Measurements from ENCODE around the gene MEP1A.

Gene MEP1A

DNA sequence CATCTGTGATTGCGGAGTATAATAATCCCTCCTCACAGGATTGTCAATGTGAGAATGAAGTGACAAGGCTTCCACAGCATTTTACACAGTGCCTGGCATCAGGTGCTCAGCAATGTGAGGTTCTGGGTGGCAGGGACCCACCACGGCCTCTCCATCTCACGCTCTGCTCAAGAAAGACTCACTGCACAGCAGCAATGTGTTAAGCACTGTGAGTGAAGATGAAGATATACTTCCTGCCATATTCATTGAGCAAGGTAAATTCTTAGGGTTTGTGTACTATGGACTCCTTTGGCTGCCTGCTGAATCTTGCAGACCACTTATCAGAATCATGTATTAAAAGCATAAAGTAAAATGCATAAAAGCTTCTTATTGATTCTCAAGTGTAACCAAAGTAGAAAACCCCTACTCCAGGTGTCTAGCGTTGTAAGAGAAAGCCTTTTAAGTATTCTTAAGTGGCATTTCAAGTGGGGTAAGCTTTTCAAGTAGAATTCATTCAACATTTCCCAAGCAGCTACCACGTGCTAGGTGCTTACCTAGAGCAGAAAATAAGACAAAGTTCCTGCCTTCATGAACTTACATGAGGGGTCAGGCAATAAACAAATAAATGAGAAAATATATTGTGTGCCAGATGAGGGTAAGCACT, 17.0 kb upstream of the MEP1A start:
- H3K4me3 ChIP-seq (replicated peaks; ENCODE audit: low read depth, low read length) = no peak overlapping the region
- TF ChIP-seq, protein P1, sequence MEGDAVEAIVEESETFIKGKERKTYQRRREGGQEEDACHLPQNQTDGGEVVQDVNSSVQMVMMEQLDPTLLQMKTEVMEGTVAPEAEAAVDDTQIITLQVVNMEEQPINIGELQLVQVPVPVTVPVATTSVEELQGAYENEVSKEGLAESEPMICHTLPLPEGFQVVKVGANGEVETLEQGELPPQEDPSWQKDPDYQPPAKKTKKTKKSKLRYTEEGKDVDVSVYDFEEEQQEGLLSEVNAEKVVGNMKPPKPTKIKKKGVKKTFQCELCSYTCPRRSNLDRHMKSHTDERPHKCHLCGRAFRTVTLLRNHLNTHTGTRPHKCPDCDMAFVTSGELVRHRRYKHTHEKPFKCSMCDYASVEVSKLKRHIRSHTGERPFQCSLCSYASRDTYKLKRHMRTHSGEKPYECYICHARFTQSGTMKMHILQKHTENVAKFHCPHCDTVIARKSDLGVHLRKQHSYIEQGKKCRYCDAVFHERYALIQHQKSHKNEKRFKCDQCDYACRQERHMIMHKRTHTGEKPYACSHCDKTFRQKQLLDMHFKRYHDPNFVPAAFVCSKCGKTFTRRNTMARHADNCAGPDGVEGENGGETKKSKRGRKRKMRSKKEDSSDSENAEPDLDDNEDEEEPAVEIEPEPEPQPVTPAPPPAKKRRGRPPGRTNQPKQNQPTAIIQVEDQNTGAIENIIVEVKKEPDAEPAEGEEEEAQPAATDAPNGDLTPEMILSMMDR (IDR thresholded peaks at IDR 0.05; ENCODE audit: low read depth, low read length, missing control alignments) = no peak
- no peak for DNase-seq (ENCODE audit: extremely low read depth, low read depth)

DNA sequence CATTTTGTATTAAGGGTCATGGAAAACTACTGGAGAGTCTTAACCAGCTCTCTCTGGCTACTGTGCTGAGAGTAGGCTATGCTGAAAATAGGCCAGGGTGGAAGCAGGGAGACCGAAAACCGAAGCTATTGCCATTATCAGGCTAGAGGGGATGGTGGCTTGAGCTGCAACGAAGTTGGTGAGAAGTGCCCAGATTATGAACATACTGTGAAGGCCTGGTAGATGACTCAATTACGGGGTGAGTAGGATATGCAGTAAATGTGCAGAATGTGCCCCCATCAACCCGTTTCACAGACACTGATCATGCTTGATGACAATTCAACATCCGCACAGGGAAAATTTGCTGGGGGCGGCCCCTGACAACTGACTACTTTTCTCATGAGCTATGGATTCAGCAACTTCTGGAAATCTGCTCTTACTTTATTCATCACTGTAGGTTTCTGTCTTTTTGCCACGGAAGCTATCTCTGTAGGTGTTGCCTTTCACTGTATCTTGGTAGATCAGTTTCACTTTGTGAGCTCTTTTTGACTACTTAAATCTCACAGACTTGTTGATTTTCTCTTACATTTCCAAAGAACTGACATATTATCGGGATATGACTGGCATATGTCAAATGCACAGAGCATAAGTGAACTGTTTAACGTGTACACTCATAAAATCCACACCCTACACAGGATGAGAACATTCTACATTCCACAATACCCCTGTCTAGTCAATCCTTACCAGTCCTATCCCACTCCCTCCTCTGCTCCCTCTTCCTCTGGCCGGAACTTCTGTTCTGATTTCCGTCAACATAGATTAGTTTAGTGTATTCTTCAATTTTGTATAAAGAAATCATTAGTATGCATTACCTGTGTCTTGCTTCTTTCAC, 15.5 kb upstream of the MEP1A start:
- no peak for DNase-seq (ENCODE audit: extremely low read depth, low read depth)
- TF ChIP-seq, protein P1 (IDR thresholded peaks at IDR 0.05; ENCODE audit: low read depth, low read length, missing control alignments) = no peak
- no peak overlapping the region for H3K4me3 ChIP-seq (replicated peaks; ENCODE audit: low read depth, low read length)

DNA sequence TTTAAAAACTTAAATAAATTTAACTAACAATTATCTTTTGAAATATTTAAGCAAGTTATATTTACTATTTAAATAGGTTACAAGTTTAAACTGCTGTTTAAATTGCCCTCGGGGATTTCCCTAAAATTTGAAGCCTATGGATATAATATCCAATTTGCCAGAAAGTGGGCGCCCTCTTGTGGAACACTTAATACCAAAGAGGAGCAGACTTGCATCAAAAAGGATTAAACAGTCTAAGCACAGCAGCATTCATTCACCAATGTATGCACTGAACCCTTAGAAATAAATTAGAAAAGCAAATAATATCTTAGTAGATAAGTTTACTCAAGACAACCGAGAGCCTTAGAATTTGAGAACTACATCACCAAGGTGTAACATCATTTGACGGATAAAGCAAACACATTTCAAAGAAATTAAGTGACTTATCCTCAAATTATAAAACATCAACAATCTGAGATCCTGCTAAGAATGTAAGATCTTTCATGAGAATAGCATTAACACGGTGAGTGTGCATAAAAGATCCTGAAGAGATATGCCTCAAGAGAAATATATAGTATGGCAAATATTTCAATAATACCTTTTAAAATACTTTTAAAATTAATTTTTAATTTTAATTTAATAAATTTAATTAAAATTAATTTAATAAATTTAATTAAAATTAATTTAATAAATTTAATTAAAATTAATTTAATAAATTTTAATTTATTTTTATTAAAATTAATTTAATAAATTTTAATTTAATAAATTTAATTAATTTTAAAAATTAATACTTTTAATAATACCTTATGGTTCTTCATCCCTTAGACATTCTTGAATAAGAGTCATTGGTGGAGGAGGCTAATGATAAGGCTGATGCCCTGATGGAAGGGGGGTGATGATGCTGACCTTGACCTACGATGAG, 11.5 kb upstream of the MEP1A start:
- peak; percentile 29 for DNase-seq (ENCODE audit: extremely low read depth, low read depth)
- TF ChIP-seq, protein P1 (IDR thresholded peaks at IDR 0.05; ENCODE audit: low read depth, low read length, missing control alignments) = peak; percentile 67
- no peak overlapping the region for H3K4me3 ChIP-seq (replicated peaks; ENCODE audit: low read depth, low read length)

DNA sequence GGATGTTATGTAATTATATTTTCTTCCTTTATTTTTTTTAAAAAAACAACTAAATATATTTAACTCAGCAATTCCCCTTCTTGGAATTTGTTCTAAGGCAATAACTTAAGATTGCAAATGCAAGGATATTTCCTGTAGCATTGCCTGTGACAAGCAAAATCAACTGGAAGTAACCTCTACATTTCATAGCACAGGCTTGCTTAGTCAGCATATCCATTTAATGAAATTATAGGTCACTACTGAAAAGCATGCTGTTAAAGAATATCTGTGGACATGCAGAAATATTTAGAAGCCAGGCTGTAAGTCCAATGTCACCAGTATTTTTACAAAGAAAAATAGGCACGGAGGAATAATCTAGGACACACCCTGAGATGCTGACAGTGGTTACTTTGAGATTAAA, 8.7 kb upstream of the MEP1A start:
- DNase-seq (ENCODE audit: extremely low read depth, low read depth) = no peak
- no peak overlapping the region for H3K4me3 ChIP-seq (replicated peaks; ENCODE audit: low read depth, low read length)
- TF ChIP-seq, protein P1 (IDR thresholded peaks at IDR 0.05; ENCODE audit: low read depth, low read length, missing control alignments) = no peak

DNA sequence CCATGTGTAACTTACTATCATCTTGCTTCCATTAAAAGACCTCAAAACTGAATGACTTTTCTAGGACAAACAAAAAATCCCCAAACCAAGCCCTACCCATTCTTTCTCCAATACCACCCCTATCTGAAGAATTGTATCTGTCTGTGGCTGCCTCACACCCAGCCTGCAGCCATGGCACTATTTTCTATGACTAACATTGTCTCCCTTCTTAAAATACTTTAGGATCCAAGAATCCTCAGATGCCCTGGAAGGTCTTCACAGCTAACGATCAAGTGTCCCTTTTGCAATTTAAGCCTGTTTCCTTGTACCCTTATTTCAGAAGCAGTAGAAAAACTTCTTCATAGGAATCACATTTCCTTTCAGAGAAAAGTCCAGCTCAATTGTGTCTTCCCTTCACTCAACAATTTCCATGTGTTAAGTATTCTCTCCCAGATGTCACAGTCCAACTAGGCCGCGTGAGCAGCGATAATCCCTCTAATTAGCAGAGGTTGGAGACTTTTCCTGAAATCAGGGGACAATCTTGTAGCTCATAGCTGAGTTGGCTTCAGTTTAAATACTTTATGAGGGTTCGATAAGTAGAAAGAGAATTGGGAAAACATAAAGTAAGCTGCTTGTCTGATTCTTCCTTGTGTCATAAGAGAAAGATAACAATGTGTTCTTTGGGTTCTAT, 5.2 kb upstream of the MEP1A start:
- no peak for DNase-seq (ENCODE audit: extremely low read depth, low read depth)
- H3K4me3 ChIP-seq (replicated peaks; ENCODE audit: low read depth, low read length) = no peak overlapping the region
- TF ChIP-seq, protein P1 (IDR thresholded peaks at IDR 0.05; ENCODE audit: low read depth, low read length, missing control alignments) = no peak

DNA sequence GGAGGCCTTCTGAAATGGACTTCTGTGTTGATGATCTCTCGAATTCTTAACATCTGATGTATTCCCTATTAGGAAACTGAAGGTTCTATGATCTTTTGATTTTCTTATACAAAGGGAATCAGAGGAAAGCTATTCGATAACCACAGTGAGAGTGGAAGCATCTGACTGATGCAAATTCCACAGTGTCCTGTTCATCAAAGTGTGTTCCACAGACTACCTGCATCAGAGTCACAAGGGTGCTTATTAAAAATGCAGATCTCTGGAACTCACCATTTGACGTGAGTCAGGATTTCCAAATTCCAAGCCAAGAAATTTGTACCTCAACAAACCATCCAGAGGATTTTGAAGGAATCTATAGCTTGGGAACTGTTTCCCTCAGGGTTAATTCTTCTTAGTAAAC, 4.4 kb upstream of the MEP1A start:
- no peak for DNase-seq (ENCODE audit: extremely low read depth, low read depth)
- H3K4me3 ChIP-seq (replicated peaks; ENCODE audit: low read depth, low read length) = no peak overlapping the region
- TF ChIP-seq, protein P1 (IDR thresholded peaks at IDR 0.05; ENCODE audit: low read depth, low read length, missing control alignments) = no peak
